NT2/D1 (cell line): ENCODE measurements around the gene EPB41L4B.

Experiments used
- DNase-seq: peaks from one replicate; pipeline ENCODE4 v3.0.0-alpha.2; 2011; ENCODE audit warnings: low read depth, low spot score
- H3K27me3 ChIP-seq: 2 replicates; pipeline ENCODE4 v1.6.0; 2011; ENCODE audit warnings: mild to moderate bottlenecking; ENCODE audit not compliant: insufficient read length, insufficient read depth
- H3K36me3 ChIP-seq: 2 replicates; pipeline ENCODE4 v1.6.1; 2011; ENCODE audit warnings: mild to moderate bottlenecking, low read length, mixed read lengths; ENCODE audit not compliant: insufficient read depth, insufficient read length
- H3K4me1 ChIP-seq: 2 replicates; pipeline ENCODE4 v1.5.1; 2011; ENCODE audit not compliant: insufficient read depth, insufficient read length
- H3K4me3 ChIP-seq: 2 replicates; pipeline ENCODE4 v1.5.1; 2011; ENCODE audit warnings: low read depth; ENCODE audit not compliant: insufficient read length
- H3K9ac ChIP-seq: 2 replicates; pipeline ENCODE4 v1.6.0; 2011; ENCODE audit warnings: low read depth; ENCODE audit not compliant: insufficient read length
- H3K9me3 ChIP-seq: 2 replicates; pipeline ENCODE4 v1.5.1; 2011; ENCODE audit warnings: mild to moderate bottlenecking, low read length; ENCODE audit not compliant: insufficient read depth
- SUZ12 ChIP-seq: IDR thresholded peaks from 2 replicates; pipeline ENCODE4 v1.6.1; 2011; ENCODE audit not compliant: insufficient read length, insufficient read depth; ENCODE audit errors: extremely low read depth
- YY1 ChIP-seq: IDR thresholded peaks from 2 replicates; pipeline ENCODE4 v1.6.1; 2011; ENCODE audit not compliant: insufficient read length, insufficient read depth
- ZNF274 ChIP-seq: IDR thresholded peaks from 2 replicates; pipeline ENCODE4 v1.6.1; 2011; ENCODE audit warnings: mild to moderate bottlenecking, low read depth, low read length

Gene EPB41L4B

DNA sequence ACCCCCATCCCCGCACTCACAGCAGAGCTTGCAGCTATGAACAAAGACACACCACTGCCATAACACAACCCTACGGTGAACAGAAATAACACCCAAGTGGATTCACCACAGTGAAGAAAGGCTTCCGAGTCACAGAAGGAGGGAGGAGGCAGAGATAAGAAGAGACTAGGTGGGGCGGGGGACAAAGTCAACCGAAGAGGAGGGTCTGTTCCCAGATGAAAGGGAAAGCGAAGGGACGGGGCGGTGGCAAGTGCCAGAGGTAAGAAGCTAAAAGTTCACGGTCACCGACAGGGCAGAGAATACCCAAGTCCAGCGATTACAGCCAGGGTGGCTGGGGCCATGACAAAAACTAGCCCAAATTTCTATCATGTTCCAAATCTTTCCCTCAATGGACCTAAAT is 21.0 kb downstream of the EPB41L4B start:
- Histone ChIP-seq H3K9ac (no peak overlapping the region), H3K4me1 (peaks cover 3% of the 10 kb centered on the region), H3K36me3 (no peaks in the 10 kb centered on the region), H3K4me3 (no peak overlapping the region), H3K9me3 (no peaks in the 10 kb centered on the region), H3K27me3 (no peaks in the 10 kb centered on the region)
- no peak for DNase-seq
- TF ChIP-seq YY1 (no peak), SUZ12 (no peak), ZNF274 (no peak)

DNA sequence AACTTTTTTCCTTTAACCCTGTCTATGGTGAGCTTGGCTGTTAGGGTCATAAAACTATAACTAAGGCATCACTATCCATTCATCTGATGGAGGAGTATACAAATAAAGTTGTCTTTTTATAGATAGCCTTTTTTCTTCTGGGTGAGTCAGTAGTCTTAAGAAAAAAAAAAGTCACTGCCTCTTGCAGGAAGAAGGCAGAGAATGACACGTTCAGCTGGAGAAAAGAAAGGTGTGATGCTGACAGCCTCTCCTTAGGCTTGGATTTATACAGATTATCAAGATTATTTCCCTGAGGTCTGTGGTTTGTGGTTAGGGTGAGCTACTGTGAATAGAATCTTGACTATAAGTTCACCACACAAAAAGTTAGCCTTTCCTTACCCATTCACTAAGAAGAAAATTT is 23.0 kb downstream of the EPB41L4B start:
- no peak for DNase-seq
- TF ChIP-seq YY1 (no peak), ZNF274 (no peak), SUZ12 (no peak)
- no peaks in the 10 kb centered on the region for H3K36me3 ChIP-seq

DNA sequence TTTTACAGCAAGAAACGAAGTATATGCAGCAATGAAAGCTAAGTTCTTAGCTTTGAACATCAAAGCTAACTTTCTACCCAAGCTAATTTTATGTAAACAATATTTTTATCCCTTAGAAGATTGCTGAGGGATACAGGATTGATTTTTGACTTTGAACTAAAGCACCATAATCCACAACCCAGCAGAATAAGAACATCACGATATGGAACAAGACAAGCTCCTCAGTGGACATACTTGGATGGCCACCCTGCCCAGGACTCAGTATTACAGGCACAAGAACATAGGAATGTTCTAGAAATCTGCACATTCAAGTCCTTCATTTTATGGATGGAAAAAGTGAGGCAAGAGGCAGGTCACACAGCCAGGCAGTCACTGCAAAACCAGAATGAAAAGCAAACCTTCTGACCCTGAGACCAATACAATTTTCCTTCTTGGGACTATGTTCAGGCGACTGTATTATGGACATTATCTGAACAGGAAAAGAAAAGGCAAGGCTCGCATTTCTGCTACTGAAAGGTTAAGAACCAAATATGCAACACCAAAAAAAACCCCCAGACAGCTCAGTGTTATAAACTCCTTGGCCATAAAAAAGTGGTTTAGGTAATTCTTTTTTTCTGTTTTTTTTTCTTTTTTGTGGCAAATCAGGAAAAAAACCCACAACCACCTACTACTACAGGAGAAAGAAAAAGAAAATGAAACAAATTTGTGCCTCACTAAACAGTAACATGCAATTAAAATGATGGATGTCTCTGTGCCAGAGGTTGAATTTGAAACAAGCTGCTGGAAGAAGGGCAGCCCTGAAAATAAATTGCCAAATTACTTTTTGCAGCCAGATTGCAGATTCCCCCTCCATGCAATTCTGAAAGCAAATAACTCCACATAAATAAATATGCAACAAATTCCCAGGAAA is 25.4 kb downstream of the EPB41L4B start:
- no peak for DNase-seq
- H3K9me3 ChIP-seq: no peaks in the 10 kb centered on the region
- H3K36me3 ChIP-seq: no peaks in the 10 kb centered on the region
- no peak overlapping the region for H3K9ac ChIP-seq
- no peaks in the 10 kb centered on the region for H3K27me3 ChIP-seq
- no peak for TF ChIP-seq ZNF274
- no peak for TF ChIP-seq YY1
- no peak for TF ChIP-seq SUZ12
- H3K4me3 ChIP-seq: no peak overlapping the region
- peaks cover 3% of the 10 kb centered on the region for H3K4me1 ChIP-seq

More for the DNA sequence above, 23.0 kb downstream of the EPB41L4B start:
- Histone ChIP-seq H3K9me3 (no peaks in the 10 kb centered on the region), H3K27me3 (no peaks in the 10 kb centered on the region), H3K9ac (no peak overlapping the region), H3K4me1 (peaks cover 3% of the 10 kb centered on the region), H3K4me3 (no peak overlapping the region)

DNA sequence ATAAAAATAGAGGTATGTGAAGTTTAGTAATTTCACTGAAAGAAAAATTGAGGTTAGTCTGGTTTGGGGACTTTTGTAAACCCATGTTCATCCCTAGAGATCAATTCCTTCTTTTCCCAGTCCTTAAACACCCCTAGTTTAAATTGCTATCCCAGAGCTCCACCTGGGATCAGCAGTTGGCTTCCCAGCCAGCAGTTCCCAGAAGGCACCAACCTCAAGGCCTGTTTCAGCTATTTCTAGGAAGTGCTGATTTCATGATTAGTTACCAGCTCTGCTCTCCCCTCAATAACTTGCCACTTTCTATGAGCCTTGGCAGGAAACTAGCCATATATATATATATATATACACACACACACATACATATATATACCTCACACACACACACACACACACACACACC is 30.5 kb downstream of the EPB41L4B start:
- no peaks in the 10 kb centered on the region for H3K4me1 ChIP-seq
- H3K9ac ChIP-seq: no peak overlapping the region
- no peaks in the 10 kb centered on the region for H3K36me3 ChIP-seq

DNA sequence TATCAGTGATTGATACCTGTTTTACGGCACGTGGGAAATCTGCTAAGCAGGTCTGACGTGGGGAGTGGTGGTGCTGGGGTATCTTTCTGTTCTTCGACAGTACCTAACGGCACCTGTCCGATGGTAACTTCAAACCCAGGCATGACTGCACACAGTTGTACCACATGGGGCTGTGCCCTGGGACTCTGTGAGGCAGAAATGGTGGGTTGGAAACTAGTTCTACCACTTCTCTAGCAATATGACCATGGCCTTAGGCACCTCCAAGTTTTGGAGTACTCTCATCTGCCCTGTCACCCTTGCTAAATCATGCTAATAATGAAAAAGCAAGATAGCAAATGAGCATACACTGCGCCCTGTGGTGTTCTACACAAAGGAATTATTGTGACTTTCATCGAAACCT is 30.9 kb downstream of the EPB41L4B start:
- no peak for DNase-seq

More for the DNA sequence above, 30.5 kb downstream of the EPB41L4B start:
- DNase-seq: no peak
- H3K4me3 ChIP-seq: no peak overlapping the region
- H3K9me3 ChIP-seq: no peaks in the 10 kb centered on the region
- TF ChIP-seq SUZ12 (no peak), YY1 (no peak), ZNF274 (no peak)
- H3K27me3 ChIP-seq: no peaks in the 10 kb centered on the region

DNA sequence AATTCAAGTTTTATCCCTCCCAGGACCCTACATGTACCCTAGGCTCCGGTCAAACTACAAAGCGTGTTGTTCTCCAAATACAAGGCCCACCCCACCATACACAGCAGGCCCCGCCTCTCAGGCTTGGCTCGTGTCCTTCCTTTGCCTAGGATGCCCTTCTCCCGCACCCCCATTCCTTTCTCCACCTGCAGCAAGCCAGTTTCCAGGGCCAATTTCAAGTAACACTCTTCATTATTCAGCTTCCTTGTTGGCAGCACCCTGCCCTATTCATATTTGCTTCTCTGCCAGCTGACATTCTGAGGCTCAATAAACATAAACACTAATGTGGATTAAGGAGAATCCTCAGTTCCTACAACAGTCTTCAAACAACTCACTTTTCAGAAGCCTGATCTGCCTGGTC is 31.7 kb downstream of the EPB41L4B start:
- TF ChIP-seq ZNF274: no peak
- no peak for TF ChIP-seq YY1
- no peak for TF ChIP-seq SUZ12
- no peak overlapping the region for H3K4me3 ChIP-seq
- H3K9me3 ChIP-seq: no peaks in the 10 kb centered on the region
- no peak overlapping the region for H3K9ac ChIP-seq
- H3K27me3 ChIP-seq: no peaks in the 10 kb centered on the region
- H3K36me3 ChIP-seq: no peaks in the 10 kb centered on the region
- no peaks in the 10 kb centered on the region for H3K4me1 ChIP-seq
- DNase-seq: no peak

More for the DNA sequence above, 30.9 kb downstream of the EPB41L4B start:
- H3K4me3 ChIP-seq: no peak overlapping the region
- H3K9me3 ChIP-seq: no peaks in the 10 kb centered on the region
- no peaks in the 10 kb centered on the region for H3K4me1 ChIP-seq
- no peaks in the 10 kb centered on the region for H3K27me3 ChIP-seq
- H3K9ac ChIP-seq: no peak overlapping the region
- H3K36me3 ChIP-seq: no peaks in the 10 kb centered on the region
- TF ChIP-seq YY1: no peak
- no peak for TF ChIP-seq SUZ12
- TF ChIP-seq ZNF274: no peak

DNA sequence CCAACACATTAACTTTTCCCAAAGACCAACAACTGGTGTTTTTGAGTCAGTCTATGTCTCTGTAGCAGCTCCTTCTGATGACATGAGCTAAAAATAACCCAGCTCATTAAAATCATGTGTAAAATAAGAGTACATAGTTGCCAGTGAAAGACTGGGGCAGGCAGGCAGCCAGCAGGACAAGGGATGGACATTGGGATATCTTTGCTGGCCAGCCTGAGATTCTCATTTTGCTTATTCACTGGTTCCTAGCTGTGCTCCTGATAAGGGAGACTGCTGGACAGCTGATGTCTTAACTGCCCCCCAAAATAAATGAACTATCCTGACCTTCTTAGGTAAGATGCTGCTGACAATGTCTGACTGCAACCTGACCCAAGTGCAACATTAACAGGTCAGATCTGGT is 33.9 kb downstream of the EPB41L4B start:
- H3K9me3 ChIP-seq: no peaks in the 10 kb centered on the region
- H3K4me1 ChIP-seq: no peaks in the 10 kb centered on the region
- H3K9ac ChIP-seq: no peak overlapping the region
- no peak for DNase-seq
- no peaks in the 10 kb centered on the region for H3K36me3 ChIP-seq
- no peaks in the 10 kb centered on the region for H3K27me3 ChIP-seq
- no peak overlapping the region for H3K4me3 ChIP-seq
- TF ChIP-seq ZNF274 (no peak), YY1 (no peak)
